CD14-positive monocyte (primary cell): ENCODE data around the gene PHACTR3. TPM values are rescaled to one million over a fixed set of nuclear protein-coding genes. Genes with fewer than 3 reads are reported as not detected.

Source experiments
- DNase-seq, 3 donors: peaks; one replicate each; pipeline ENCODE4 v3.0.0-alpha.2; 2011 to 2022
- H2AFZ ChIP-seq: 2 replicates; pipeline ENCODE4 v1.6.0; 2012; ENCODE audit warnings: mild to moderate bottlenecking, low read depth, low read length, inconsistent platforms; ENCODE audit not compliant: insufficient read depth, poor library complexity, severe bottlenecking
- H3K27ac ChIP-seq, 2 donors: 1 replicate in 1 of 2; 2 replicates in 1 of 2; pipeline ENCODE4 v1.5.1; 2012 to 2013; ENCODE audit warnings: low read length in 2 of 2, control low read depth in 1 of 2, inconsistent platforms in 1 of 2, low read depth in 1 of 2, mild to moderate bottlenecking in 1 of 2
- H3K27me3 ChIP-seq, 2 donors: one replicate each; pipeline versions ENCODE4 v1.6.0 to v1.6.1; 2011 to 2013; ENCODE audit warnings: low read length in 2 of 2; ENCODE audit not compliant: control insufficient read depth in 2 of 2, insufficient read depth in 2 of 2
- H3K36me3 ChIP-seq, 2 donors: replicated peaks in 1 of 2; 1 replicate in 1 of 2; 2 replicates in 1 of 2; pipeline versions ENCODE4 v1.5.1 to v1.6.1; 2012 to 2013; ENCODE audit warnings: low read length in 2 of 2, control low read depth in 1 of 2, inconsistent platforms in 1 of 2, mild to moderate bottlenecking in 1 of 2; ENCODE audit not compliant: insufficient read depth in 2 of 2, control insufficient read depth in 1 of 2
- H3K4me1 ChIP-seq, 2 donors: 1 replicate in 1 of 2; 2 replicates in 1 of 2; pipeline versions ENCODE4 v1.5.1 to v1.6.1; 2012 to 2013; ENCODE audit warnings: low read length in 2 of 2, control low read depth in 1 of 2, inconsistent platforms in 1 of 2, mild to moderate bottlenecking in 1 of 2, moderate library complexity in 1 of 2; ENCODE audit not compliant: insufficient read depth in 2 of 2, control insufficient read depth in 1 of 2
- H3K4me2 ChIP-seq: replicated peaks from 2 replicates; pipeline ENCODE3; 2012; ENCODE audit warnings: low read length, moderate library complexity, mild to moderate bottlenecking; ENCODE audit not compliant: poor library complexity, severe bottlenecking; ENCODE audit errors: extremely low read depth
- H3K4me3 ChIP-seq, 3 experiments: fragments of 200-600 bp in 1 of 3; sonication (generic) in 1 of 3; replicated peaks in 1 of 3; 1 replicate in 2 of 3; 2 replicates in 1 of 3; pipeline ENCODE4 v1.5.1; 2011 to 2013; ENCODE audit warnings: low read length in 3 of 3, mild to moderate bottlenecking in 3 of 3, control low read depth in 2 of 3, low read depth in 2 of 3, inconsistent platforms in 1 of 3, moderate library complexity in 1 of 3
- H3K79me2 ChIP-seq: 2 replicates; pipeline ENCODE4 v1.6.0; 2012; ENCODE audit warnings: mild to moderate bottlenecking, control low read depth, inconsistent platforms, low read length, moderate library complexity; ENCODE audit not compliant: insufficient read depth
- H3K9ac ChIP-seq: 2 replicates; pipeline ENCODE4 v1.6.0; 2017; ENCODE audit warnings: low read length, mild to moderate bottlenecking; ENCODE audit not compliant: insufficient read depth, poor library complexity, severe bottlenecking
- H3K9me3 ChIP-seq, 2 donors: replicated peaks in 1 of 2; 1 replicate in 1 of 2; 2 replicates in 1 of 2; pipeline versions ENCODE4 v1.5.1 to v1.6.1; 2012 to 2013; ENCODE audit warnings: low read length in 2 of 2, control low read depth in 1 of 2; ENCODE audit not compliant: control insufficient read depth in 1 of 2, insufficient read depth in 1 of 2
- H4K20me1 ChIP-seq: 2 replicates; pipeline ENCODE4 v1.6.0; 2012; ENCODE audit warnings: mild to moderate bottlenecking, low read length, control low read depth, moderate library complexity; ENCODE audit not compliant: insufficient read depth
- H3K27ac Mint-ChIP-seq, 7 donors: one replicate each; pipeline ENCODE4 v1.8.0; 2020; ENCODE audit warnings: mild to moderate bottlenecking in 7 of 7, mixed read lengths in 7 of 7, moderate library complexity in 6 of 7, inconsistent platforms in 2 of 7
- H3K27me3 Mint-ChIP-seq, 3 donors: one replicate each; pipeline ENCODE4 v1.8.0; 2021 to 2022; ENCODE audit warnings: low read depth in 3 of 3, mild to moderate bottlenecking in 3 of 3, mixed read lengths in 3 of 3, moderate library complexity in 3 of 3, inconsistent platforms in 1 of 3
- H3K36me3 Mint-ChIP-seq, 2 donors: one replicate each; pipeline ENCODE4 v1.8.0; 2020; ENCODE audit warnings: mixed read lengths in 2 of 2, inconsistent platforms in 1 of 2, mild to moderate bottlenecking in 1 of 2
- H3K4me1 Mint-ChIP-seq: one replicate; pipeline ENCODE4 v1.8.0; 2020; ENCODE audit warnings: mild to moderate bottlenecking, mixed read lengths
- H3K4me3 Mint-ChIP-seq, 2 donors: one replicate each; pipeline ENCODE4 v1.8.0; 2020; ENCODE audit warnings: mild to moderate bottlenecking in 2 of 2, mixed read lengths in 2 of 2, moderate library complexity in 1 of 2
- H3K9me3 Mint-ChIP-seq, 7 donors: one replicate each; pipeline ENCODE4 v1.8.0; 2020 to 2022; ENCODE audit warnings: mixed read lengths in 7 of 7, mild to moderate bottlenecking in 6 of 7, moderate library complexity in 6 of 7, inconsistent platforms in 2 of 7
- CTCF ChIP-seq: fragments of 200-600 bp; IDR thresholded peaks from one replicate; pipeline ENCODE4 v1.8.0; 2022; ENCODE audit warnings: antibody characterized with exemption, mild to moderate bottlenecking
- WGBS: methylation state at CpG from one replicate; pipeline ENCODE4 v1.1.5; 2013; ENCODE audit warnings: missing lambda C conversion rate; ENCODE audit not compliant: insufficient coverage; 5-methylcytosine and 5-hydroxymethylcytosine counted together
- intact Hi-C, 2 donors: fragments of 100-400 bp; cut with micrococcal nuclease; formaldehyde crosslinking; loops; one replicate each; pipeline versions ENCODE4 v1.15.0 to v1.15.1; 2023
- polyA plus RNA-seq, 3 donors: library from polyadenylated mRNA; depleted of rRNA in 1 of 3; unstranded in 2 of 3; stranded (reverse) in 1 of 3; fragments of 300-500 nt in 2 of 3; fragments of >200 nt in 1 of 3; fragmentation: Illumina TruSeq in 2 of 3; gene quantifications; 1 replicate in 2 of 3; 2 replicates in 1 of 3; pipeline ENCODE4 v1.2.3, GENCODE V29; 2012 to 2021

PHACTR3 gene
- polyA plus RNA-seq, 3 donors: 0.11 to 0.17 TPM; not detected in 1

- Histone ChIP-seq H3K27ac (no peak overlapping the region), H3K4me2 (no peak overlapping the region), H2AFZ (no peak overlapping the region), H3K4me3 (no peak overlapping the region), H3K36me3 (no peaks in the 10 kb centered on the region), H4K20me1 (no peaks in the 10 kb centered on the region), H3K79me2 (no peaks in the 10 kb centered on the region), H3K27me3 (peaks cover 29 to 32% of the 10 kb centered on the region in 2 donors), H3K4me1 (no peaks in the 10 kb centered on the region), H3K9ac (no peak overlapping the region), H3K9me3 (no peaks in the 10 kb centered on the region)
- no peak for TF ChIP-seq CTCF
- Mint-ChIP-seq H3K36me3 (no peaks in the 10 kb centered on the region), H3K27me3 (peaks cover 28 to 74% (median 40%) of the 10 kb centered on the region in 3 donors), H3K27ac (no peak overlapping the region), H3K4me3 (no peak overlapping the region), H3K4me1 (no peaks in the 10 kb centered on the region), H3K9me3 (peaks cover 0 to 3% (median 0%) of the 10 kb centered on the region in 7 donors)
- no peak for DNase-seq
- WGBS: no CpG with 5 or more reads among the region's 2 CpGs
- intact Hi-C loops: no loop called here
Observed at GRCh38 chr20:59701236-59701635, 96.9 kb downstream of the PHACTR3 start.

- H3K27me3 ChIP-seq: peaks cover 34 to 36% of the 10 kb centered on the region in 2 donors
- no peaks in the 10 kb centered on the region for H3K79me2 ChIP-seq
- Mint-ChIP-seq H3K4me3 (no peak overlapping the region), H3K27ac (no peak overlapping the region), H3K27me3 (peaks cover 39 to 74% (median 39%) of the 10 kb centered on the region in 3 donors), H3K36me3 (no peaks in the 10 kb centered on the region), H3K9me3 (peaks cover 0 to 8% (median 2%) of the 10 kb centered on the region in 7 donors), H3K4me1 (no peaks in the 10 kb centered on the region)
- no peaks in the 10 kb centered on the region for H4K20me1 ChIP-seq
- H3K9me3 ChIP-seq: peaks cover 0 to 3% of the 10 kb centered on the region in 2 donors
- H3K4me1 ChIP-seq: no peaks in the 10 kb centered on the region
- H3K27ac ChIP-seq: no peak overlapping the region
- no peaks in the 10 kb centered on the region for H3K36me3 ChIP-seq
- WGBS: 0% methylated on average over 1 of the region's 5 CpGs
- no peak for DNase-seq
- H3K4me2 ChIP-seq: no peak overlapping the region
- TF ChIP-seq CTCF: no peak
- H2AFZ ChIP-seq: no peak overlapping the region
- no peak overlapping the region for H3K9ac ChIP-seq
- intact Hi-C loops: no loop called here
- H3K4me3 ChIP-seq: no peak overlapping the region
Observed at GRCh38 chr20:59703046-59703445, 98.7 kb downstream of the PHACTR3 start.
